GM23338 (cell line): ENCODE results near the gene GRK5. TPM values are rescaled to one million over a fixed set of nuclear protein-coding genes. Genes with fewer than 3 reads are reported as not detected.

Source experiments
- ATAC-seq: fragments of 200-7000 bp; cut with Tn5 transposase; 3 replicates; pipeline ENCODE4 v1.9.1; 2020
- DNase-seq: peaks from one replicate; pipeline ENCODE4 v3.0.0-alpha.2; 2015; ENCODE audit warnings: low spot score
- H2AFZ ChIP-seq: fragments of 200-600 bp; sonication (generic); 2 replicates; pipeline ENCODE4 v1.8.0; 2016; ENCODE audit warnings: antibody characterized with exemption, mild to moderate bottlenecking, moderate library complexity
- H3F3A ChIP-seq: fragments of 200-600 bp; sonication (generic); replicated peaks from 2 replicates; pipeline ENCODE4 v1.8.0; 2017; ENCODE audit warnings: antibody characterized with exemption, mixed run types, low read depth
- H3K27ac ChIP-seq: fragments of 200-600 bp; sonication (generic); 2 replicates; pipeline ENCODE4 v1.6.1; 2016; ENCODE audit warnings: low read depth
- H3K27me3 ChIP-seq: fragments of 200-600 bp; sonication (generic); 2 replicates; pipeline ENCODE4 v1.8.0; 2016; ENCODE audit warnings: mild to moderate bottlenecking, mixed run types, moderate library complexity; ENCODE audit not compliant: insufficient read depth
- H3K36me3 ChIP-seq: fragments of 200-600 bp; sonication (generic); 2 replicates; pipeline ENCODE4 v1.8.0; 2016; ENCODE audit warnings: mild to moderate bottlenecking; ENCODE audit not compliant: insufficient read depth
- H3K4me1 ChIP-seq: fragments of 200-600 bp; sonication (generic); 2 replicates; pipeline ENCODE4 v1.8.0; 2016; ENCODE audit warnings: mild to moderate bottlenecking, moderate library complexity; ENCODE audit not compliant: insufficient read depth
- H3K4me2 ChIP-seq: fragments of 200-600 bp; sonication (generic); 2 replicates; pipeline ENCODE4 v1.7.1; 2017; ENCODE audit warnings: mixed run types
- H3K4me3 ChIP-seq: fragments of 200-600 bp; sonication (generic); 2 replicates; pipeline ENCODE4 v1.6.1; 2016; ENCODE audit warnings: mixed run types
- H3K79me2 ChIP-seq: fragments of 200-600 bp; sonication (generic); replicated peaks from 2 replicates; pipeline ENCODE4 v1.8.0; 2017; ENCODE audit warnings: mild to moderate bottlenecking; ENCODE audit not compliant: insufficient read depth
- H3K9me2 ChIP-seq: fragments of 200-600 bp; sonication (generic); 2 replicates; pipeline ENCODE4 v1.8.0; 2017; ENCODE audit not compliant: insufficient read depth
- H4K20me1 ChIP-seq: fragments of 200-600 bp; sonication (generic); replicated peaks from 2 replicates; pipeline ENCODE4 v1.8.0; 2017; ENCODE audit warnings: mild to moderate bottlenecking; ENCODE audit not compliant: insufficient read depth
- H3K27ac Mint-ChIP-seq: 2 replicates; pipeline ENCODE4 v1.8.0; 2020; ENCODE audit warnings: inconsistent platforms, mild to moderate bottlenecking, moderate library complexity, mixed read lengths
- H3K27me3 Mint-ChIP-seq: 3 replicates; pipeline ENCODE4 v1.8.0; 2022; ENCODE audit warnings: low read depth, mild to moderate bottlenecking, moderate library complexity, mixed read lengths, inconsistent platforms; ENCODE audit not compliant: insufficient read depth, poor library complexity
- H3K36me3 Mint-ChIP-seq: 3 replicates; pipeline ENCODE4 v1.8.0; 2021; ENCODE audit warnings: low read depth, mild to moderate bottlenecking, inconsistent platforms, moderate library complexity, mixed read lengths
- H3K4me1 Mint-ChIP-seq: 3 replicates; pipeline ENCODE4 v1.8.0; 2020; ENCODE audit warnings: mild to moderate bottlenecking, inconsistent platforms, mixed read lengths
- H3K4me3 Mint-ChIP-seq: 3 replicates; pipeline ENCODE4 v1.8.0; 2021; ENCODE audit warnings: moderate library complexity, mild to moderate bottlenecking, inconsistent platforms, mixed read lengths
- H3K9me3 Mint-ChIP-seq: 3 replicates; pipeline ENCODE4 v1.8.0; 2020; ENCODE audit warnings: moderate library complexity, mild to moderate bottlenecking, inconsistent platforms, mixed read lengths
- CREB1 ChIP-seq: fragments of 250-450 bp; sonication (Bioruptor Pico); IDR thresholded peaks from 2 replicates; pipeline ENCODE4 v1.5.0; 2020; ENCODE audit warnings: low read depth, mild to moderate bottlenecking, moderate library complexity
- ETS1 ChIP-seq: IDR thresholded peaks from 2 replicates; pipeline ENCODE4 v1.6.1; 2016; ENCODE audit warnings: antibody characterized with exemption
- EZH2 ChIP-seq: fragments of 200-600 bp; sonication (generic); IDR thresholded peaks from one replicate; pipeline ENCODE4 v1.8.0; 2017; ENCODE audit warnings: antibody characterized with exemption, mild to moderate bottlenecking, low read depth; ENCODE audit not compliant: unreplicated experiment
- EZH2phosphoT487 ChIP-seq: fragments of 200-600 bp; sonication (generic); IDR thresholded peaks from one replicate; pipeline ENCODE4 v1.8.1; 2018; ENCODE audit warnings: antibody characterized with exemption; ENCODE audit not compliant: unreplicated experiment
- NANOG ChIP-seq: IDR thresholded peaks from 2 replicates; pipeline ENCODE4 v1.6.1; 2016; ENCODE audit warnings: antibody characterized with exemption, borderline replicate concordance
- POLR2AphosphoS5 ChIP-seq: IDR thresholded peaks from 2 replicates; pipeline ENCODE4 v1.6.1; 2016; ENCODE audit warnings: antibody characterized with exemption, low read depth
- REST ChIP-seq: IDR thresholded peaks from one replicate; pipeline ENCODE4 v1.6.1; 2018; ENCODE audit warnings: antibody characterized with exemption; ENCODE audit not compliant: unreplicated experiment
- STAT1 ChIP-seq: IDR thresholded peaks from one replicate; pipeline ENCODE4 v1.6.1; 2016; ENCODE audit warnings: antibody characterized with exemption; ENCODE audit not compliant: unreplicated experiment
- ZNF114 ChIP-seq: fragments of 250-450 bp; sonication (Bioruptor Pico); IDR thresholded peaks from 2 replicates; pipeline ENCODE4 v1.5.0; 2020; ENCODE audit warnings: mild to moderate bottlenecking, moderate library complexity
- ZNF331 ChIP-seq: fragments of 250-450 bp; sonication (Bioruptor Pico); IDR thresholded peaks from 2 replicates; pipeline ENCODE4 v1.5.0; 2020; ENCODE audit warnings: low read depth, mild to moderate bottlenecking, moderate library complexity
- ZNF462 ChIP-seq: fragments of 250-450 bp; sonication (Bioruptor Pico); IDR thresholded peaks from 2 replicates; pipeline ENCODE4 v1.5.0; 2020; ENCODE audit warnings: mild to moderate bottlenecking, moderate library complexity
- polyA plus RNA-seq: library from polyadenylated mRNA; unstranded; fragments of >200 nt; fragmentation: Nextera tagmentation; extraction: Ambion mirVana; gene quantifications from 2 replicates; pipeline ENCODE4 v1.2.1, GENCODE V29; 2016
- total RNA-seq: library from RNA; depleted of rRNA; stranded (reverse); fragments of >200 nt; shearing (Covaris generic); gene quantifications from 2 replicates; pipeline ENCODE4 v1.2.3, GENCODE V29; 2014

The GRK5 gene
- total and polyA plus RNA-seq, 2 experiments from 2014 or later: 0.53 to 2.0 TPM

GRCh38 chr10:119427263-119427864 lies 220.0 kb downstream of the GRK5 start:
- TF ChIP-seq EZH2 (no peak), ZNF331 (CRISPR knock-in tag) (no peak), POLR2AphosphoS5 (no peak)
- H3K79me2 ChIP-seq: no peaks in the 10 kb centered on the region
- Mint-ChIP-seq H3K27me3 (peaks cover 3% of the 10 kb centered on the region), H3K27ac (no peak overlapping the region), H3K9me3 (no peaks in the 10 kb centered on the region), H3K4me1 (peaks cover 7% of the 10 kb centered on the region; the same call in 2 of the 3 replicates), H3K4me3 (no peak overlapping the region), H3K36me3 (no peaks in the 10 kb centered on the region)
- no peak overlapping the region for H3K27ac ChIP-seq
- H2AFZ ChIP-seq: no peak overlapping the region
- ATAC-seq (no peak), DNase-seq (no peak)
- H3K9me2 ChIP-seq: peaks cover 3% of the 10 kb centered on the region; the same call in 1 of the 2 replicates
- H3K4me1 ChIP-seq: no peaks in the 10 kb centered on the region
- H3K4me2 ChIP-seq: no peak overlapping the region
- H4K20me1 ChIP-seq: no peaks in the 10 kb centered on the region
- H3K4me3 ChIP-seq: no peak overlapping the region
- no peaks in the 10 kb centered on the region for H3F3A ChIP-seq
- H3K36me3 ChIP-seq: no peaks in the 10 kb centered on the region
- H3K27me3 ChIP-seq: no peaks in the 10 kb centered on the region

GRCh38 chr10:119428789-119429188 lies 221.4 kb downstream of the GRK5 start:
- H3K27me3 ChIP-seq: no peaks in the 10 kb centered on the region
- H3K36me3 Mint-ChIP-seq: peaks cover 5% of the 10 kb centered on the region; the same call in 1 of the 3 replicates
- no peak overlapping the region for H2AFZ ChIP-seq
- peaks cover 5% of the 10 kb centered on the region; the same call in 1 of the 3 replicates for H3K4me1 Mint-ChIP-seq
- no peak overlapping the region for H3K27ac ChIP-seq
- no peak overlapping the region for H3K4me3 Mint-ChIP-seq
- H3F3A ChIP-seq: no peaks in the 10 kb centered on the region
- H3K9me2 ChIP-seq: peaks cover 3% of the 10 kb centered on the region; the same call in 1 of the 2 replicates
- no peaks in the 10 kb centered on the region for H3K79me2 ChIP-seq
- H3K9me3 Mint-ChIP-seq: peaks cover 4% of the 10 kb centered on the region
- no peak overlapping the region for H3K27ac Mint-ChIP-seq
- DNase-seq (no peak), ATAC-seq (no peak)
- no peaks in the 10 kb centered on the region for H3K36me3 ChIP-seq
- no peak overlapping the region for H3K4me2 ChIP-seq
- no peaks in the 10 kb centered on the region for H4K20me1 ChIP-seq
- no peaks in the 10 kb centered on the region for H3K4me1 ChIP-seq
- peaks cover 2% of the 10 kb centered on the region for H3K27me3 Mint-ChIP-seq
- no peak overlapping the region for H3K4me3 ChIP-seq
- TF ChIP-seq EZH2phosphoT487 (no peak), CREB1 (CRISPR knock-in tag) (no peak), ETS1 (no peak), EZH2 (no peak), NANOG (no peak), ZNF114 (CRISPR knock-in tag) (no peak), POLR2AphosphoS5 (no peak), ZNF462 (CRISPR knock-in tag) (no peak), STAT1 (no peak), REST (no peak)
